Neuronal stem cell (in vitro differentiated cells): ENCODE measurements around the gene TNNT3.
A peak's percentile ranks its signal among the peaks of the same experiment; 100 is the strongest.

Experiments
- DNase-seq: peaks from one replicate; pipeline ENCODE4 v3.0.0-alpha.2; 2013; ENCODE audit warnings: low spot score
- H2AFZ ChIP-seq: one replicate; pipeline ENCODE4 v1.6.1; 2013; ENCODE audit warnings: mild to moderate bottlenecking, low read length, inconsistent platforms
- H2AK5ac ChIP-seq: 2 replicates; pipeline ENCODE4 v1.6.1; 2013; ENCODE audit warnings: low read depth, mild to moderate bottlenecking, inconsistent platforms, low read length, moderate library complexity, mixed read lengths
- H2BK120ac ChIP-seq: 2 replicates; pipeline ENCODE4 v1.6.1; 2013; ENCODE audit warnings: low read depth, mild to moderate bottlenecking, inconsistent platforms, low read length, moderate library complexity, mixed read lengths
- H2BK12ac ChIP-seq: one replicate; pipeline ENCODE4 v1.6.1; 2013; ENCODE audit warnings: low read length, inconsistent platforms
- H2BK15ac ChIP-seq: 2 replicates; pipeline ENCODE4 v1.6.1; 2013; ENCODE audit warnings: mild to moderate bottlenecking, low read length, inconsistent platforms, mixed read lengths
- H2BK5ac ChIP-seq: one replicate; pipeline ENCODE4 v1.6.1; 2013; ENCODE audit warnings: inconsistent platforms, mild to moderate bottlenecking, low read length, moderate library complexity
- H3K14ac ChIP-seq: one replicate; pipeline ENCODE4 v1.6.1; 2013; ENCODE audit warnings: low read length, inconsistent platforms
- H3K18ac ChIP-seq: 2 replicates; pipeline ENCODE4 v1.6.1; 2013; ENCODE audit warnings: low read length, inconsistent platforms
- H3K23ac ChIP-seq: 2 replicates; pipeline ENCODE4 v1.6.1; 2013; ENCODE audit warnings: low read depth, mild to moderate bottlenecking, mixed read lengths, low read length, inconsistent platforms; ENCODE audit not compliant: poor library complexity
- H3K27ac ChIP-seq: replicated peaks from 3 replicates; pipeline ENCODE4 v1.5.1; 2013; ENCODE audit warnings: low read length, inconsistent platforms
- H3K27me3 ChIP-seq, 3 experiments: 2 replicates each; pipeline ENCODE4 v1.6.1; 2013; ENCODE audit warnings: low read length in 3 of 3, mild to moderate bottlenecking in 2 of 3, inconsistent platforms in 1 of 3, low read depth in 1 of 3, mixed read lengths in 1 of 3, moderate library complexity in 1 of 3; ENCODE audit not compliant: control insufficient read depth in 3 of 3, insufficient read depth in 3 of 3
- H3K36me3 ChIP-seq, 2 donors: replicated peaks in 1 of 2; 2 replicates each; pipeline ENCODE4 v1.6.1; 2013; ENCODE audit warnings: low read length in 2 of 2; ENCODE audit not compliant: control insufficient read depth in 2 of 2, insufficient read depth in 2 of 2
- H3K4ac ChIP-seq: 2 replicates; pipeline ENCODE4 v1.6.1; 2013; ENCODE audit warnings: inconsistent platforms, mild to moderate bottlenecking, low read length, moderate library complexity
- H3K4me1 ChIP-seq, 2 donors: 1 replicate in 1 of 2; 2 replicates in 1 of 2; pipeline ENCODE4 v1.6.1; 2013; ENCODE audit warnings: low read length in 2 of 2, low read depth in 1 of 2; ENCODE audit not compliant: control insufficient read depth in 2 of 2, insufficient read depth in 1 of 2
- H3K4me2 ChIP-seq: one replicate; pipeline ENCODE4 v1.6.1; 2013; ENCODE audit warnings: mild to moderate bottlenecking, low read length, inconsistent platforms; ENCODE audit not compliant: insufficient read depth, poor library complexity, severe bottlenecking
- H3K4me3 ChIP-seq, 2 donors: 2 replicates each; pipeline ENCODE4 v1.5.1; 2013; ENCODE audit warnings: low read length in 2 of 2, mild to moderate bottlenecking in 2 of 2, inconsistent platforms in 1 of 2, moderate library complexity in 1 of 2
- H3K79me1 ChIP-seq: one replicate; pipeline ENCODE4 v1.6.1; 2013; ENCODE audit warnings: low read depth, mild to moderate bottlenecking, inconsistent platforms, low read length, moderate library complexity
- H3K9ac ChIP-seq: one replicate; pipeline ENCODE4 v1.6.1; 2013; ENCODE audit warnings: mild to moderate bottlenecking, low read depth, low read length, inconsistent platforms; ENCODE audit not compliant: poor library complexity
- H3K9me3 ChIP-seq, 2 donors: replicated peaks in 1 of 2; 2 replicates each; pipeline versions ENCODE3 to v1.6.1; 2013; ENCODE audit warnings: low read length in 2 of 2, mild to moderate bottlenecking in 2 of 2, inconsistent platforms in 1 of 2, low read depth in 1 of 2, mixed read lengths in 1 of 2, moderate library complexity in 1 of 2; ENCODE audit not compliant: control insufficient read depth in 2 of 2, insufficient read depth in 1 of 2
- H4K8ac ChIP-seq: one replicate; pipeline ENCODE4 v1.6.1; 2013; ENCODE audit warnings: low read depth, mild to moderate bottlenecking, inconsistent platforms, low read length, moderate library complexity
- H4K91ac ChIP-seq: one replicate; pipeline ENCODE4 v1.6.1; 2013; ENCODE audit warnings: low read length, low read depth, mild to moderate bottlenecking, inconsistent platforms; ENCODE audit not compliant: poor library complexity
- WGBS, 2 donors: extraction: QIAGEN DNeasy Blood & Tissue Kit; methylation state at CpG; one replicate each; pipeline ENCODE4 v1.1.7; 2013; ENCODE audit warnings: missing lambda C conversion rate in 2 of 2, mixed read lengths in 1 of 2; ENCODE audit not compliant: insufficient read length in 2 of 2, insufficient replicate concordance in 1 of 2; ENCODE audit errors: extremely low coverage in 2 of 2; 5-methylcytosine and 5-hydroxymethylcytosine counted together

TNNT3 gene

DNA sequence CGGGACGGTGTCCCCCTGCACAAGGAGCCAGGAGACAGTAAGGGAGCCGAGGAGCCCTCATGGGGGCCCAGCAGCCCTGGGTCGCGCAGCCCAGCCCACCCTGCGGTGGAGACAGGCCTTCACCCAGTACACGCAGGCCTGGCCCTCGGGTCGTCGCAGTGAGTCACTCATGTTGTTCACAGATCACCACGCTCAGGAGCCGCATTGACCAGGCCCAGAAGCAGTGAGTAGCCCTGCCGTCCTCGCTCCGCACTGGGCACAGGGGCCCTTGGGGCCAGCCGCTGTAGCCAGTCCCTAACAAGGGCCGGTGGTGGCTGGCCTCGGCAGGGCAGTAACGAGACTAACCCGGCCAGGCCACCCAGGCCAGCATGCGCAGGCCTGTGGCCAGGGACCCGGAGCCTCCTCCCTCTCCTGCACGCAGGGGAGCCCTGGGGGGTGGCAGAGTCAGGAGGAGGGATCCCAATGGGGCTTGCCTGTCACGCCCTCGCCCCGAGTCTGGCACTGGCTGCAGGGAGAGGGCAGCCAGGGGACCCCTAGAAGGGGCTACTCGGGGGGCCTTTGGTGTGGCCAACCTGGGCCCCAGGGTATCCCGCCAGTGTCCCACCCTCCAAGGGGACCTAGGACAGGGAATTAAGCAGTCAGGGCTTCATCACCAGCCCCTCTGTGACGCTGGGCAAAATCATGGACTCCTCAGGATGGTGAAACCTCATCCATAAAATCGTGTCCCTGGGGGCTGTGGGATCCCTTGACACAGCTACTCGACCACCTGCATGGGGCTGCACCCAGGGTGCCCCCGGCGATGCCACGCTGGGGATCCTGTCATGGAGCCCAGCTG, 17.5 kb downstream of the TNNT3 start:
- H3K4ac ChIP-seq = peak overlapping the region; percentile 76
- H3K36me3 ChIP-seq = no peaks in the 10 kb centered on the region
- H2BK15ac ChIP-seq = peak overlapping the region; percentile 67
- H2AK5ac ChIP-seq = peak overlapping the region; percentile 68
- no peaks in the 10 kb centered on the region for H3K9me3 ChIP-seq
- WGBS, 2 donors = no CpG with 5 or more reads among the region's 34 CpGs
- H4K91ac ChIP-seq = no peak overlapping the region
- no peaks in the 10 kb centered on the region for H3K79me1 ChIP-seq
- DNase-seq = no peak
- H3K27me3 ChIP-seq = peaks cover 0 to 9% (median 0%) of the 10 kb centered on the region in 3 experiments
- no peak overlapping the region for H2BK5ac ChIP-seq
- peak overlapping the region; percentile 65 for H3K23ac ChIP-seq
- H3K18ac ChIP-seq = peak overlapping the region; percentile 65
- H2BK12ac ChIP-seq = no peak overlapping the region
- H2BK120ac ChIP-seq = no peak overlapping the region
- H4K8ac ChIP-seq = no peak overlapping the region
- no peak overlapping the region for H3K4me2 ChIP-seq
- H3K4me1 ChIP-seq = peaks cover under 1% of the 10 kb centered on the region in 2 donors
- no peak overlapping the region for H3K4me3 ChIP-seq
- no peak overlapping the region for H3K27ac ChIP-seq
- peak overlapping the region; percentile 44 for H3K9ac ChIP-seq
- peak overlapping the region; percentile 9 for H3K14ac ChIP-seq
- peak overlapping the region; percentile 22 for H2AFZ ChIP-seq

DNA sequence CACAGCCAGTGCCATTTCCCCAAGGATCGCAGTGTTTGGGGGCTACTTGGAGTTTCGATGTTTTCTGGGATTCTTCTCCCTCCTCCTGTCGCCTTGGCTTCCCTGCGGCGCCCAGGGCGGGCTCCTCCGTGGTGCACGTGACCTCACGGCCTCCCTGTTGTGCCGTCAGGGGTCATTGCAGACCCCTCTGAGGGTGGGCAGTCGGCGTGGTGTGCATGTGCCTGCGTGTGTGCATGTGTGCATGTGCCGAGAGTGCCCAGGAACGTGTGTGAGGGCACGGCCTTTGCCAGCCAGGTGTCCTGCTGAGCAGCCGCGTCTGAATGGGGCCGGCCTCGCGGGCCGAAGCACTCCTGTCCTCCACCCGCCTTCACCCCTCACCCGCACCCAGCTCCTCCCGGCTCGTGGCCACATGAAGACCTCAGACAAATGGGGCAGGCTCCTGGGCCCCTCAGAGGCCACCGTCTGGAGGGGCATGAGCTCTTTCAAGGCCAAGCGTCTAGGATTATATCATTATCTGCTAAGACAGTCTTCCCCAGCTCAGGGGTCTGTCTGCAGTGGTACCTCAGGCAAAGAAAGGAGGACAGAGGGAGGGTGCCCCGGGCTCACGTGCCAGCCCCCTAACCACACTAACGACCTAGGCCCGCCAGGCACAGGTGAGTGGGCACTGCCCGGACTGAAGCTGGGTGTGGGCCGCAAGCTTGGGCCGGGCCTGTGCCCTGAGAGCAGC, 18.3 kb downstream of the TNNT3 start:
- H3K9me3 ChIP-seq = no peaks in the 10 kb centered on the region
- H3K79me1 ChIP-seq = no peaks in the 10 kb centered on the region
- WGBS, 2 donors = no CpG with 5 or more reads among the region's 35 CpGs

DNA sequence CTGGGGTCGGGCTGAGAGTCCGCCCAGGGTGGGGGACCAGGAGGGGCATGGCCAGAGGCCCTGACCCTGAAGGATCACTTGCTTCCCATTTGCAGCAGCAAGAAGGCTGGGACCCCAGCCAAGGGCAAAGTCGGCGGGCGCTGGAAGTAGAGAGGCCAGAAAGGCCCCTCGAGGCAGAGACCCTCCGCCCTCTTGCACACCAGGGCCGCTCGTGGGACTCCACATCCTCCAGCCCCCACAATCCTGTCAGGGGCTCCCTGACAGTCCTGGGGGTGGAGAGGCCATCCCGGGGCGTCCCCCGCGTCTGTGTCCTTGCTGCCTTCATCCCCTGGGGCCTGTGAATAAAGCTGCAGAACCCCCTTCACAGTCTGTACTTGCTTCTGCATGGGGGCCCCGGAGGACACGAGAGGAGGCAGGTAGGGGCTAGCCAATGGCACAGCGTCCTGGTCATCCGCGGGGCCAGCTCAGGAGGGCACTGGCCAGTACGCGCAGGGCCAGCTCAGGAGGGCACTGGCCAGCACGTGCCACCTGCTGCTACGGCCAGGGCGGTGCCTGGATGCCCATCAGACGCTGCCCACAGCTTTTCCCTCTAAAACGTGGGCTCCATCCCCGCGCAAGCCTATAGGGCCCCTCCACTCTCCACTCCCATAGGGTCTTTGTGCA, 19.0 kb downstream of the TNNT3 start:
- H3K4me2 ChIP-seq = no peak overlapping the region
- no peaks in the 10 kb centered on the region for H3K79me1 ChIP-seq
- H2BK15ac ChIP-seq = peak overlapping the region; percentile 89
- no peaks in the 10 kb centered on the region for H3K9me3 ChIP-seq
- H2AK5ac ChIP-seq = peak overlapping the region; percentile 92
- H3K9ac ChIP-seq = peak overlapping the region; percentile 60
- no peak for DNase-seq
- no peak overlapping the region for H3K4me3 ChIP-seq
- no peak overlapping the region for H2AFZ ChIP-seq
- peak overlapping the region; percentile 71 for H3K14ac ChIP-seq
- whole genome bisulfite sequencing, 2 donors = no CpG with 5 or more reads among the region's 27 CpGs
- H3K23ac ChIP-seq = peak overlapping the region; percentile 43
- peaks cover 0 to 9% (median 2%) of the 10 kb centered on the region in 3 experiments for H3K27me3 ChIP-seq
- no peak overlapping the region for H3K27ac ChIP-seq
- no peak overlapping the region for H4K91ac ChIP-seq
- no peak overlapping the region for H3K4ac ChIP-seq
- no peak overlapping the region for H4K8ac ChIP-seq
- no peak overlapping the region for H2BK120ac ChIP-seq
- no peak overlapping the region for H2BK5ac ChIP-seq
- H2BK12ac ChIP-seq = peak overlapping the region; percentile 7
- no peaks in the 10 kb centered on the region for H3K36me3 ChIP-seq
- H3K18ac ChIP-seq = peak overlapping the region; percentile 57
- peaks cover 4 to 6% of the 10 kb centered on the region in 2 donors for H3K4me1 ChIP-seq

More for the DNA sequence above, 18.3 kb downstream of the TNNT3 start:
- Histone ChIP-seq H2BK15ac (no peak overlapping the region), H3K4me1 (peaks cover 4 to 6% of the 10 kb centered on the region in 2 donors), H3K27me3 (peaks cover 0 to 9% (median 2%) of the 10 kb centered on the region in 3 experiments), H3K14ac (peak overlapping the region; percentile 9), H3K18ac (peak overlapping the region; percentile 57), H3K36me3 (no peaks in the 10 kb centered on the region), H2BK5ac (no peak overlapping the region), H3K23ac (peak overlapping the region; percentile 65), H3K4ac (no peak overlapping the region), H2BK120ac (no peak overlapping the region), H4K8ac (no peak overlapping the region), H2BK12ac (peak overlapping the region; percentile 84), H3K9ac (peak overlapping the region; percentile 44), H2AFZ (no peak overlapping the region), H3K27ac (no peak overlapping the region), H4K91ac (no peak overlapping the region), H3K4me3 (no peak overlapping the region), H3K4me2 (no peak overlapping the region), H2AK5ac (peak overlapping the region; percentile 66)
- no peak for DNase-seq
